Measurements from ENCODE around the gene PLA2G7.

- no peak for TF ChIP-seq CTCF (IDR thresholded peaks at IDR 0.05)
- no peak for TF ChIP-seq POLR2A (IDR thresholded peaks at IDR 0.05)
Observed at GRCh38 chr6:46674410-46674809, 60.8 kb downstream of the PLA2G7 start.

Data from ovary (tissue), 3 donors.